Retinal pigment epithelial cell (primary cell): ENCODE results near the gene PREX1.

ENCODE experiments used
- DNase-seq: peaks from one replicate; pipeline ENCODE4 v3.0.0-alpha.2; 2010; ENCODE audit warnings: low read depth
- H3K4me3 ChIP-seq: 2 replicates; pipeline ENCODE4 v1.5.1; 2011; ENCODE audit warnings: mild to moderate bottlenecking, low read length, control low read depth, moderate library complexity
- CTCF ChIP-seq: conservative IDR thresholded peaks from 2 replicates; pipeline ENCODE4 v1.5.1; 2011; ENCODE audit warnings: low read depth, low read length, control low read depth, inconsistent platforms

The PREX1 gene

DNA sequence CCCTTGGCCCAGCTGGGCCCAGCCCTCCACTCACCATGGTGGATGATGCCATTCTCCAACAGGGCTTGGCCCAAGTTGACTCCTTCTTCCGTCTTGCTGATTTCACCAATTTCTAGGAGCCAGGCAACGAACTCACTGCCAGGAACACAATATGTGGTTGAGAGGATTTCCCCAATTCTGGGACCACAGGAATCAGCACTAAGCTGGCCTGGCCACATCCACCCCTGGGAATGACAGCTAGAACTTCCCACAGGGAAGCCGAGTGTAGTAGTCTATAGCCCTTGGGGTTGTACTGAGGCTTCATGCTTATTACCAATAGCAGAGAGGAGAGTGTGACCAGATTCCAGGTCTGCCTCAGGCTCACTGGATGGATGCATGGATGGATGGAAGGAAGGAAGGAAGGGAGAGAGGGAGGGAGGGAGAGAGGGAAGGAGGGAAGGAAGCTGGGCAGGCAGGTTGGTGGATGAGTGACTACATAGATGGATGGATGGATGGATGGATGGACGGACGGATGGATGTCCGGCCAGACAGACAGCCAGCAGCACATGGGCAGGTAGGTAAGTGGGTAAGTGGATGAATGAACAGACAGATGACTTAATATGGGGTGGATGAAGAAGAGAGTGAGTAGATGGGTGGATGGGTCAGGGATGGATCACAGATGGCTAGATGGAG is 146.5 kb downstream of the PREX1 start:
- H3K4me3 ChIP-seq: no peak overlapping the region
- no peak for TF ChIP-seq CTCF
- DNase-seq: no peak

- no peak for TF ChIP-seq CTCF
- no peak overlapping the region for H3K4me3 ChIP-seq
- DNase-seq: no peak
These were observed 147.1 kb downstream of the PREX1 start for GRCh38 chr20:48680650-48681049.

GRCh38 chr20:48679599-48679998 is 148.2 kb downstream of the PREX1 start:
- H3K4me3 ChIP-seq: no peak overlapping the region
- no peak for TF ChIP-seq CTCF
- DNase-seq: no peak

DNA sequence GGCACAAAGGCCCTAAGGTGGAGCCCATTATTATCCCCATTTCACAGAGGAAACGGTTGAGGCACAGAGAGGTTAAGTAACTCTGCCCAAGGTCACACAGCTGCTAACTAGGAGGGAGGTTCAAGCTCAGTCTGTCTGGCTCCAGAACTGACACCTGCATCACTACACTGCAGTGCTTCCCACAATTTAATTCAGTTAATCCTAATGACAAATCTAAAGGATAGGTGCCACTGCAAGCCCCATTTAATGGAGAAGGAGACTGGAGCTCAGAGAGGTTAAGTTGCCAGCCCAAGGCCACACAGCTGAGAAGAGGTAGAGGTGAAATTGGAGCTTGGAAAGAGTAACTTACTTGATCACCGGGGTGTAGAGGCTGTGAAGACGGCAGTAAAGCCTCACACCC is 148.8 kb downstream of the PREX1 start:
- no peak overlapping the region for H3K4me3 ChIP-seq
- TF ChIP-seq CTCF: no peak
- no peak for DNase-seq

GRCh38 chr20:48678421-48678820 is 149.4 kb downstream of the PREX1 start:
- no peak for TF ChIP-seq CTCF
- H3K4me3 ChIP-seq: no peak overlapping the region
- DNase-seq: no peak

- no peak for TF ChIP-seq CTCF
- no peak overlapping the region for H3K4me3 ChIP-seq
- DNase-seq: no peak
These were observed 150.9 kb downstream of the PREX1 start for GRCh38 chr20:48676795-48677460.

DNA sequence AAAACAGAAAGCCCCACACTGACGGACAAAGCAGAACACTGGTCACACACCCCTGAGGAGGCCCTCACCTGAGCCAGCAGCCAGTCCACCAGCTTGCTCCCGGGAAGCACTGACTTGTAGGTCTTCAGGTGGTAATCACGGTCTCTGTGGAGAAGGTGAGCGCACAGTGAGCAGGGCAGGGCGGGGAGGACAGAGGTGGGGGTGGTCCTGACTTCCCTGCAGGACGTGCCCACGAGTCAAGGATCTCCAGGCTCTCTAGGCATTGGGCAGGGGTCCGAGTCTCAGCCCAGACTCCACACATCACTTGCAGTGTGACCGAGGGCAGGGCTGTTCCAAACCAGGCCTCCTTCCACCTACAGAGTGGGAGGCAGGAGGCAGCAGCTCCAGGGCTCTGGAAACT is 151.7 kb downstream of the PREX1 start:
- no peak for TF ChIP-seq CTCF
- no peak overlapping the region for H3K4me3 ChIP-seq
- DNase-seq: no peak
